H9 (cell line): ENCODE results near the gene DEK. TPM values are rescaled to one million over a fixed set of nuclear protein-coding genes. Genes with fewer than 3 reads are reported as not detected.

Experiments used
- DNase-seq: peaks from one replicate; pipeline ENCODE4 v3.0.0-alpha.2; 2017
- H2AFZ ChIP-seq: one replicate; pipeline ENCODE4 v1.6.1; 2013; ENCODE audit warnings: mild to moderate bottlenecking, low read length, control low read depth, moderate library complexity
- H2AK5ac ChIP-seq: 2 replicates; pipeline ENCODE4 v1.6.1; 2013; ENCODE audit warnings: low read length, control low read depth, mixed read lengths; ENCODE audit not compliant: insufficient read length
- H2BK120ac ChIP-seq: one replicate; pipeline ENCODE4 v1.6.1; 2013; ENCODE audit warnings: low read depth, mild to moderate bottlenecking, low read length, control low read depth, inconsistent platforms; ENCODE audit not compliant: poor library complexity, severe bottlenecking
- H2BK12ac ChIP-seq: 2 replicates; pipeline ENCODE4 v1.6.1; 2013; ENCODE audit warnings: low read length, control low read depth, mixed read lengths, low read depth; ENCODE audit not compliant: insufficient read length
- H2BK15ac ChIP-seq: 2 replicates; pipeline ENCODE4 v1.6.1; 2013; ENCODE audit warnings: low read depth, low read length, control low read depth
- H2BK20ac ChIP-seq: one replicate; pipeline ENCODE4 v1.6.1; 2013; ENCODE audit warnings: low read depth, mild to moderate bottlenecking, low read length, control low read depth, inconsistent platforms; ENCODE audit not compliant: poor library complexity, severe bottlenecking
- H2BK5ac ChIP-seq: 2 replicates; pipeline ENCODE4 v1.6.1; 2013; ENCODE audit warnings: low read length, control low read depth, mixed read lengths; ENCODE audit not compliant: insufficient read length
- H3K14ac ChIP-seq: 2 replicates; pipeline ENCODE4 v1.6.1; 2013; ENCODE audit warnings: low read length, control low read depth; ENCODE audit not compliant: insufficient read depth
- H3K18ac ChIP-seq: 2 replicates; pipeline ENCODE4 v1.6.1; 2013; ENCODE audit warnings: low read depth, mild to moderate bottlenecking, mixed read lengths, low read length, control low read depth; ENCODE audit not compliant: insufficient read length
- H3K23ac ChIP-seq: 2 replicates; pipeline ENCODE4 v1.6.1; 2013; ENCODE audit warnings: low read length, control low read depth, mixed read lengths, low read depth; ENCODE audit not compliant: insufficient read length
- H3K23me2 ChIP-seq: 2 replicates; pipeline ENCODE4 v1.6.1; 2013; ENCODE audit warnings: low read depth, mild to moderate bottlenecking, mixed read lengths, low read length, control low read depth; ENCODE audit not compliant: insufficient read length, poor library complexity, severe bottlenecking
- H3K27ac ChIP-seq: 2 replicates; pipeline ENCODE4 v1.5.1; 2013; ENCODE audit warnings: low read length, control low read depth, mixed read lengths, low read depth; ENCODE audit not compliant: insufficient read length
- H3K27me3 ChIP-seq: 2 replicates; pipeline ENCODE4 v1.6.1; 2013; ENCODE audit warnings: low read length, control low read depth, inconsistent platforms; ENCODE audit not compliant: insufficient read depth
- H3K4ac ChIP-seq: 2 replicates; pipeline ENCODE4 v1.6.1; 2013; ENCODE audit warnings: low read depth, mild to moderate bottlenecking, control low read depth, inconsistent platforms, low read length, moderate library complexity
- H3K4me1 ChIP-seq: 2 replicates; pipeline ENCODE4 v1.6.1; 2013; ENCODE audit warnings: low read length, control low read depth, inconsistent platforms; ENCODE audit not compliant: insufficient read depth
- H3K4me2 ChIP-seq: 2 replicates; pipeline ENCODE4 v1.6.1; 2013; ENCODE audit warnings: low read length, control low read depth, mixed read lengths; ENCODE audit not compliant: insufficient read length, insufficient read depth
- H3K56ac ChIP-seq: 2 replicates; pipeline ENCODE4 v1.6.1; 2013; ENCODE audit warnings: low read depth, mild to moderate bottlenecking, mixed read lengths, low read length, control low read depth; ENCODE audit not compliant: insufficient read length
- H3K79me1 ChIP-seq: 2 replicates; pipeline ENCODE4 v1.6.1; 2013; ENCODE audit warnings: low read depth, mild to moderate bottlenecking, moderate library complexity, low read length, control low read depth, inconsistent platforms; ENCODE audit not compliant: insufficient read depth, poor library complexity, severe bottlenecking
- H3K79me2 ChIP-seq: 2 replicates; pipeline ENCODE4 v1.6.1; 2013; ENCODE audit warnings: low read length, control low read depth, inconsistent platforms; ENCODE audit not compliant: insufficient read depth
- H3K9ac ChIP-seq: 2 replicates; pipeline ENCODE4 v1.6.1; 2013; ENCODE audit warnings: low read length, control low read depth, mixed read lengths; ENCODE audit not compliant: insufficient read length; ENCODE audit errors: extremely low read depth
- H3K9me3 ChIP-seq: one replicate; pipeline ENCODE4 v1.6.1; 2013; ENCODE audit warnings: low read depth, low read length, inconsistent platforms; ENCODE audit not compliant: control insufficient read depth
- H3T11ph ChIP-seq: one replicate; pipeline ENCODE4 v1.6.1; 2013; ENCODE audit warnings: mild to moderate bottlenecking, low read length, control low read depth, inconsistent platforms
- H4K20me1 ChIP-seq: one replicate; pipeline ENCODE4 v1.6.1; 2013; ENCODE audit not compliant: control insufficient read depth, insufficient read length, insufficient read depth
- H4K5ac ChIP-seq: 2 replicates; pipeline ENCODE4 v1.6.1; 2013; ENCODE audit warnings: low read depth, mild to moderate bottlenecking, mixed read lengths, low read length, control low read depth; ENCODE audit not compliant: insufficient read length
- H4K8ac ChIP-seq: replicated peaks from 2 replicates; pipeline ENCODE4 v1.6.1; 2013; ENCODE audit warnings: low read length, control low read depth, mixed read lengths, low read depth; ENCODE audit not compliant: insufficient read length
- H4K91ac ChIP-seq: 2 replicates; pipeline ENCODE4 v1.6.1; 2013; ENCODE audit warnings: low read depth, mild to moderate bottlenecking, moderate library complexity, mixed read lengths, low read length, control low read depth; ENCODE audit not compliant: insufficient read length
- H3K27ac Mint-ChIP-seq, 3 experiments: 2 replicates in 2 of 3; 3 replicates in 1 of 3; pipeline ENCODE4 v1.8.0; 2020 to 2021; ENCODE audit warnings: mixed read lengths in 3 of 3, mild to moderate bottlenecking in 1 of 3, moderate library complexity in 1 of 3
- H3K27me3 Mint-ChIP-seq: 2 replicates; pipeline ENCODE4 v1.8.0; 2021; ENCODE audit warnings: low read depth, mild to moderate bottlenecking, moderate library complexity, mixed read lengths
- H3K36me3 Mint-ChIP-seq, 3 experiments: 2 replicates in 2 of 3; 3 replicates in 1 of 3; pipeline ENCODE4 v1.8.0; 2020 to 2021; ENCODE audit warnings: low read depth in 3 of 3, mixed read lengths in 3 of 3; ENCODE audit not compliant: insufficient read depth in 1 of 3
- H3K4me1 Mint-ChIP-seq, 2 experiments: 2 replicates each; pipeline ENCODE4 v1.8.0; 2020; ENCODE audit warnings: mixed read lengths in 2 of 2
- H3K4me3 Mint-ChIP-seq, 2 experiments: 2 replicates in 1 of 2; 3 replicates in 1 of 2; pipeline ENCODE4 v1.8.0; 2020 to 2021; ENCODE audit warnings: mild to moderate bottlenecking in 2 of 2, mixed read lengths in 2 of 2, moderate library complexity in 1 of 2
- H3K9me3 Mint-ChIP-seq, 2 experiments: 2 replicates in 1 of 2; 3 replicates in 1 of 2; pipeline ENCODE4 v1.8.0; 2020; ENCODE audit warnings: mild to moderate bottlenecking in 2 of 2, mixed read lengths in 2 of 2, moderate library complexity in 1 of 2
- WGBS: extraction: QIAGEN DNeasy Blood & Tissue Kit; methylation state at CpG from one replicate; pipeline ENCODE4 v1.1.7; 2013; ENCODE audit warnings: missing lambda C conversion rate, low lambda C conversion rate, mixed read lengths; ENCODE audit not compliant: insufficient read length; ENCODE audit errors: extremely low coverage; 5-methylcytosine and 5-hydroxymethylcytosine counted together
- total RNA-seq: library from RNA; stranded (reverse); gene quantifications from 2 replicates; pipeline ENCODE4 v1.2.1, GENCODE V29; 2021
- TF ChIP-seq, protein P1 (sequence below): fragments of 200-600 bp; sonication (generic); conservative IDR thresholded peaks from 3 replicates; pipeline ENCODE4 v1.8.0; 2021; ENCODE audit warnings: antibody characterized with exemption, mild to moderate bottlenecking

DEK gene
- total RNA-seq, 1 experiment from 2014 or later, result 217 TPM

DNA sequence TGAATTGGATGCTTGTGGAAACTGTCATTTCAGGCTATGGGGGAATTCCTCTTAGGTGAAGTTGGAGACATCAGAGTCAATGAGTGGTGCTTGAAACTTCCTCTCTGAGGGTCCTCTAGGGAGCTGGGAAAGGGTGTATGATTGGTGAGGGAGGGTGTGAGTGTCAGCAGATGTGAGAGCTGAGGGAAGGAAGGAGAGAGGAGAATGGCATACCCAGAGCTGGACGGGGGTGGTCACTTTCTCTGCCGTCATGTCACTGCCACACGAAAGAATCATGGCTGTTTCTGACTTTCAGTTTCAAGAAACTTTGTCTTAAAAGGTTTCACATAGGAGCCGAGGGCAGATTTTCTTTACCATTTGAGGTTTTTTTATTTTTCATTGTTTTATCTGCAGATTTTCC lies 50.3 kb downstream of the DEK start:
- no peaks in the 10 kb centered on the region for H3K79me1 ChIP-seq
- no peak overlapping the region for H2BK5ac ChIP-seq
- H3K27me3 ChIP-seq, result no peaks in the 10 kb centered on the region
- H2BK20ac ChIP-seq, result no peak overlapping the region
- H3T11ph ChIP-seq, result no peak overlapping the region
- peaks cover 5 to 36% (median 27%) of the 10 kb centered on the region in 3 experiments; a peak in 6 of 7 replicates for H3K36me3 Mint-ChIP-seq
- H4K91ac ChIP-seq, result no peak overlapping the region
- no peak overlapping the region for H3K4ac ChIP-seq
- no peaks in the 10 kb centered on the region for H3K9me3 ChIP-seq
- H3K23me2 ChIP-seq, result no peaks in the 10 kb centered on the region
- no peak overlapping the region for H3K9ac ChIP-seq
- H3K4me1 ChIP-seq, result no peaks in the 10 kb centered on the region
- no peak overlapping the region for H2AFZ ChIP-seq
- H3K14ac ChIP-seq, result no peak overlapping the region
- H3K27me3 Mint-ChIP-seq, result no peaks in the 10 kb centered on the region; the same call in 1 of the 2 replicates
- peak overlapping the region in 2 of 3 experiments; percentile 44 to 52; a peak in 4 of 7 replicates for H3K27ac Mint-ChIP-seq
- H3K9me3 Mint-ChIP-seq, result peaks cover 0 to under 1% of the 10 kb centered on the region in 2 experiments; a peak in 1 of 5 replicates
- H4K20me1 ChIP-seq, result no peaks in the 10 kb centered on the region
- no peak for DNase-seq
- H3K4me3 Mint-ChIP-seq, result no peak overlapping the region
- H2BK15ac ChIP-seq, result no peak overlapping the region
- H3K4me2 ChIP-seq, result no peak overlapping the region
- no peak overlapping the region for H2AK5ac ChIP-seq
- no peak overlapping the region for H3K23ac ChIP-seq
- H3K79me2 ChIP-seq, result no peaks in the 10 kb centered on the region
- no peaks in the 10 kb centered on the region for H3K4me1 Mint-ChIP-seq
- no peak overlapping the region for H2BK12ac ChIP-seq
- H2BK120ac ChIP-seq, result no peak overlapping the region
- H4K5ac ChIP-seq, result no peak overlapping the region
- no peak overlapping the region for H3K27ac ChIP-seq
- no peak overlapping the region for H3K18ac ChIP-seq
- H3K56ac ChIP-seq, result no peak overlapping the region
- no CpG with 5 or more reads among the region's 4 CpGs for WGBS
- TF ChIP-seq, protein P1, sequence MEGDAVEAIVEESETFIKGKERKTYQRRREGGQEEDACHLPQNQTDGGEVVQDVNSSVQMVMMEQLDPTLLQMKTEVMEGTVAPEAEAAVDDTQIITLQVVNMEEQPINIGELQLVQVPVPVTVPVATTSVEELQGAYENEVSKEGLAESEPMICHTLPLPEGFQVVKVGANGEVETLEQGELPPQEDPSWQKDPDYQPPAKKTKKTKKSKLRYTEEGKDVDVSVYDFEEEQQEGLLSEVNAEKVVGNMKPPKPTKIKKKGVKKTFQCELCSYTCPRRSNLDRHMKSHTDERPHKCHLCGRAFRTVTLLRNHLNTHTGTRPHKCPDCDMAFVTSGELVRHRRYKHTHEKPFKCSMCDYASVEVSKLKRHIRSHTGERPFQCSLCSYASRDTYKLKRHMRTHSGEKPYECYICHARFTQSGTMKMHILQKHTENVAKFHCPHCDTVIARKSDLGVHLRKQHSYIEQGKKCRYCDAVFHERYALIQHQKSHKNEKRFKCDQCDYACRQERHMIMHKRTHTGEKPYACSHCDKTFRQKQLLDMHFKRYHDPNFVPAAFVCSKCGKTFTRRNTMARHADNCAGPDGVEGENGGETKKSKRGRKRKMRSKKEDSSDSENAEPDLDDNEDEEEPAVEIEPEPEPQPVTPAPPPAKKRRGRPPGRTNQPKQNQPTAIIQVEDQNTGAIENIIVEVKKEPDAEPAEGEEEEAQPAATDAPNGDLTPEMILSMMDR, result no peak
- no peak overlapping the region for H4K8ac ChIP-seq
